Activated CD4-positive, alpha-beta memory T cell treated with anti-CD3 and anti-CD28 coated beads for 36 hours (primary cell): Measurements from ENCODE around the gene OR2AJ1. TPM values are rescaled to one million over a fixed set of nuclear protein-coding genes. Genes with fewer than 3 reads are reported as not detected.
"Not testable (repeated sequence)": the region's sequence is repeated elsewhere in the genome, so short reads cannot be mapped to it uniquely, and the experiment has no call there.

Experiments
- CTCF ChIA-PET: fragments of 350-600 bp; sonication (Branson Sonifier 250); formaldehyde crosslinking; loops from one replicate; lab custom pipeline; 2021; ENCODE audit warnings: antibody characterized with exemption, inconsistent platforms; lab: Charles Lee
- POLR2A ChIA-PET: fragments of 350-600 bp; sonication (Branson Sonifier 250); formaldehyde crosslinking; loops from one replicate; lab custom pipeline; 2021; ENCODE audit warnings: antibody characterized with exemption; lab: Charles Lee
- DNase-seq: peaks from one replicate; pipeline ENCODE4 v3.0.0-alpha.2; 2020
- H3K27ac Mint-ChIP-seq: one replicate; pipeline ENCODE4 v1.8.0; 2021; ENCODE audit warnings: mixed read lengths
- H3K27me3 Mint-ChIP-seq: one replicate; pipeline ENCODE4 v1.8.0; 2021; ENCODE audit warnings: mixed read lengths
- H3K36me3 Mint-ChIP-seq: one replicate; pipeline ENCODE4 v1.8.0; 2021; ENCODE audit warnings: mixed read lengths
- H3K4me1 Mint-ChIP-seq: one replicate; pipeline ENCODE4 v1.8.0; 2021; ENCODE audit warnings: low read depth, mixed read lengths
- H3K4me3 Mint-ChIP-seq: one replicate; pipeline ENCODE4 v1.8.0; 2021; ENCODE audit warnings: mild to moderate bottlenecking, mixed read lengths
- H3K9me3 Mint-ChIP-seq: one replicate; pipeline ENCODE4 v1.8.0; 2021; ENCODE audit warnings: mixed read lengths
- intact Hi-C: fragments of 100-400 bp; cut with micrococcal nuclease; formaldehyde crosslinking; loops from one replicate; pipeline ENCODE4 v1.15.1; 2023
- total RNA-seq, 2 experiments: library from RNA; stranded (reverse); gene quantifications; one replicate each; pipeline ENCODE4 v1.2.3, GENCODE V29; 2021

Gene OR2AJ1
- total RNA-seq, 2 experiments from 2014 or later, result not detected

- Mint-ChIP-seq H3K27me3 (peaks cover 7% of the 10 kb centered on the region), H3K9me3 (no peaks in the 10 kb centered on the region), H3K36me3 (no peaks in the 10 kb centered on the region), H3K4me3 (no peak overlapping the region), H3K27ac (no peak overlapping the region), H3K4me1 (no peaks in the 10 kb centered on the region)
- CTCF ChIA-PET, result interaction anchor here (1.5 kb wide), 1 partner anchor 525 kb away, joined by 3 read pairs; no protein-coding TSS in a partner anchor
- DNase-seq, result no peak
- POLR2A ChIA-PET, result no interaction called here
- intact Hi-C loops, result no loop called here
Observed at GRCh38 chr1:247914941-247915662, 9.6 kb upstream of the OR2AJ1 start.

GRCh38 chr1:247919952-247920351, 4.7 kb upstream of the OR2AJ1 start, which contains the start of gene OR2T8:
Gene OR2T8 (plus strand): TSS chr1:247920252. CDS start chr1:247921018, 766 bp downstream.
- Mint-ChIP-seq H3K36me3 (no peaks in the 10 kb centered on the region), H3K27ac (no peak within 1 kb of the TSS), H3K9me3 (no peaks in the 10 kb centered on the region), H3K27me3 (peaks cover 10% of the 10 kb centered on the region), H3K4me3 (no peak within 1 kb of the TSS), H3K4me1 (no peaks in the 10 kb centered on the region)
- intact Hi-C loops, result no loop called here
- CTCF ChIA-PET, result no interaction called here
- no peak for DNase-seq
- POLR2A ChIA-PET, result no interaction called here

GRCh38 chr1:247923941-247924340, 748 bp upstream of the OR2AJ1 start:
- CTCF ChIA-PET, result no interaction called here
- peaks cover 5% of the 10 kb centered on the region for H3K27me3 Mint-ChIP-seq
- no peak overlapping the region for H3K4me3 Mint-ChIP-seq

GRCh38 chr1:247933989-247934388, 9.3 kb downstream of the OR2AJ1 start:
- CTCF ChIA-PET, result no interaction called here
- Mint-ChIP-seq H3K27ac (no peak overlapping the region), H3K27me3 (no peaks in the 10 kb centered on the region), H3K4me1 (no peaks in the 10 kb centered on the region), H3K9me3 (peaks cover 10% of the 10 kb centered on the region), H3K4me3 (no peak overlapping the region), H3K36me3 (no peaks in the 10 kb centered on the region)
- DNase-seq, result no peak
- intact Hi-C loops, result loop anchor here (10.0 kb wide), 1 partner anchor 171 kb away; no protein-coding TSS in a partner anchor
- POLR2A ChIA-PET, result no interaction called here

More at GRCh38 chr1:247923941-247924340, 748 bp upstream of the OR2AJ1 start:
- H3K27ac Mint-ChIP-seq, result no peak overlapping the region
- POLR2A ChIA-PET, result no interaction called here
- H3K36me3 Mint-ChIP-seq, result no peaks in the 10 kb centered on the region
- H3K4me1 Mint-ChIP-seq, result no peaks in the 10 kb centered on the region
- intact Hi-C loops, result no loop called here
- DNase-seq, result no peak
- no peaks in the 10 kb centered on the region for H3K9me3 Mint-ChIP-seq

GRCh38 chr1:247935781-247936180, 11.1 kb downstream of the OR2AJ1 start:
- H3K4me1 Mint-ChIP-seq, result no peaks in the 10 kb centered on the region
- H3K27ac Mint-ChIP-seq, result no peak overlapping the region
- H3K27me3 Mint-ChIP-seq, result no peaks in the 10 kb centered on the region
- no peaks in the 10 kb centered on the region for H3K36me3 Mint-ChIP-seq
- CTCF ChIA-PET, result no interaction called here
- H3K9me3 Mint-ChIP-seq, result peaks cover 10% of the 10 kb centered on the region
- no peak for DNase-seq
- intact Hi-C loops, result loop anchor here (5.0 to 10.0 kb wide), 2 partner anchors 169 to 872 kb away; no protein-coding TSS in a partner anchor
- no peak overlapping the region for H3K4me3 Mint-ChIP-seq
- POLR2A ChIA-PET, result no interaction called here

- Mint-ChIP-seq H3K4me3 (no peak overlapping the region), H3K36me3 (no peaks in the 10 kb centered on the region), H3K27ac (no peak overlapping the region), H3K4me1 (no peaks in the 10 kb centered on the region), H3K9me3 (peaks cover 10% of the 10 kb centered on the region), H3K27me3 (no peaks in the 10 kb centered on the region)
- ChIA-PET POLR2A (interaction anchor here (0.7 kb wide), 1 partner anchor 443 kb away, joined by 3 read pairs; no protein-coding TSS in a partner anchor), CTCF (interaction anchor here (0.6 to 1.2 kb wide), 2 partner anchors 92 to 855 kb away, joined by 3 read pairs; no protein-coding TSS in a partner anchor)
- intact Hi-C loops, result loop anchor here (5.0 to 10.0 kb wide), 2 partner anchors 168 to 871 kb away; no protein-coding TSS in a partner anchor
- no peak for DNase-seq
Observed at GRCh38 chr1:247936415-247936814, 11.7 kb downstream of the OR2AJ1 start.

GRCh38 chr1:247936965-247937734, 12.5 kb downstream of the OR2AJ1 start:
- H3K27ac Mint-ChIP-seq, H3K9me3 Mint-ChIP-seq, H3K4me1 Mint-ChIP-seq, H3K27me3 Mint-ChIP-seq, H3K36me3 Mint-ChIP-seq: not testable (repeated sequence)
- DNase-seq, result peak; percentile 94
- CTCF ChIA-PET, result interaction anchor here (0.5 to 1.2 kb wide), 4 partner anchors 31 to 676 kb away, joined by 3 to 5 read pairs (median 3); no protein-coding TSS in a partner anchor
- peak overlapping the region; percentile 77 for H3K4me3 Mint-ChIP-seq
- POLR2A ChIA-PET, result interaction anchor here (0.7 kb wide), 1 partner anchor 442 kb away, joined by 3 read pairs; no protein-coding TSS in a partner anchor
- intact Hi-C loops, result loop anchor here (5.0 to 10.0 kb wide), 2 partner anchors 168 to 870 kb away; no protein-coding TSS in a partner anchor

- no peak overlapping the region for H3K27ac Mint-ChIP-seq
- no peaks in the 10 kb centered on the region for H3K36me3 Mint-ChIP-seq
- DNase-seq, result no peak
- ChIA-PET CTCF (no interaction called here), POLR2A (no interaction called here)
- no peak overlapping the region for H3K4me3 Mint-ChIP-seq
- no peaks in the 10 kb centered on the region for H3K4me1 Mint-ChIP-seq
- H3K27me3 Mint-ChIP-seq, result peaks cover 2% of the 10 kb centered on the region
- H3K9me3 Mint-ChIP-seq, result no peaks in the 10 kb centered on the region
- intact Hi-C loops, result no loop called here
Observed at GRCh38 chr1:247942624-247943023, 17.9 kb downstream of the OR2AJ1 start.

GRCh38 chr1:247948558-247948957, 23.9 kb downstream of the OR2AJ1 start, which contains the start of gene OR2L8:
Gene OR2L8 (plus strand): TSS chr1:247948858. CDS start chr1:247948858, 0 bp downstream.
- no peak within 1 kb of the TSS for H3K4me3 Mint-ChIP-seq
- no peaks in the 10 kb centered on the region for H3K4me1 Mint-ChIP-seq
- no peak within 1 kb of the TSS for H3K27ac Mint-ChIP-seq
- DNase-seq, result no peak
- peaks cover 2% of the 10 kb centered on the region for H3K27me3 Mint-ChIP-seq
- no peaks in the 10 kb centered on the region for H3K9me3 Mint-ChIP-seq
- intact Hi-C loops, result no loop called here
- ChIA-PET CTCF (no interaction called here), POLR2A (no interaction called here)
- no peaks in the 10 kb centered on the region for H3K36me3 Mint-ChIP-seq

GRCh38 chr1:247953408-247953807, 28.7 kb downstream of the OR2AJ1 start:
- Mint-ChIP-seq H3K36me3 (peaks cover 2% of the 10 kb centered on the region), H3K4me3 (no peak overlapping the region), H3K9me3 (peaks cover 13% of the 10 kb centered on the region), H3K27ac (no peak overlapping the region), H3K4me1 (no peaks in the 10 kb centered on the region), H3K27me3 (no peaks in the 10 kb centered on the region)
- intact Hi-C loops, result no loop called here
- CTCF ChIA-PET, result no interaction called here
- DNase-seq, result no peak
- POLR2A ChIA-PET, result no interaction called here

- Mint-ChIP-seq H3K9me3 (peaks cover 14% of the 10 kb centered on the region), H3K4me1 (peaks cover under 1% of the 10 kb centered on the region), H3K27ac (no peak overlapping the region), H3K27me3 (no peaks in the 10 kb centered on the region), H3K4me3 (no peak overlapping the region), H3K36me3 (peaks cover 2% of the 10 kb centered on the region)
- no peak for DNase-seq
- intact Hi-C loops, result no loop called here
- ChIA-PET POLR2A (no interaction called here), CTCF (no interaction called here)
Observed at GRCh38 chr1:247961791-247962190, 37.1 kb downstream of the OR2AJ1 start.
